ENCODE results near the gene PLA2G2E.

Gene PLA2G2E

DNA sequence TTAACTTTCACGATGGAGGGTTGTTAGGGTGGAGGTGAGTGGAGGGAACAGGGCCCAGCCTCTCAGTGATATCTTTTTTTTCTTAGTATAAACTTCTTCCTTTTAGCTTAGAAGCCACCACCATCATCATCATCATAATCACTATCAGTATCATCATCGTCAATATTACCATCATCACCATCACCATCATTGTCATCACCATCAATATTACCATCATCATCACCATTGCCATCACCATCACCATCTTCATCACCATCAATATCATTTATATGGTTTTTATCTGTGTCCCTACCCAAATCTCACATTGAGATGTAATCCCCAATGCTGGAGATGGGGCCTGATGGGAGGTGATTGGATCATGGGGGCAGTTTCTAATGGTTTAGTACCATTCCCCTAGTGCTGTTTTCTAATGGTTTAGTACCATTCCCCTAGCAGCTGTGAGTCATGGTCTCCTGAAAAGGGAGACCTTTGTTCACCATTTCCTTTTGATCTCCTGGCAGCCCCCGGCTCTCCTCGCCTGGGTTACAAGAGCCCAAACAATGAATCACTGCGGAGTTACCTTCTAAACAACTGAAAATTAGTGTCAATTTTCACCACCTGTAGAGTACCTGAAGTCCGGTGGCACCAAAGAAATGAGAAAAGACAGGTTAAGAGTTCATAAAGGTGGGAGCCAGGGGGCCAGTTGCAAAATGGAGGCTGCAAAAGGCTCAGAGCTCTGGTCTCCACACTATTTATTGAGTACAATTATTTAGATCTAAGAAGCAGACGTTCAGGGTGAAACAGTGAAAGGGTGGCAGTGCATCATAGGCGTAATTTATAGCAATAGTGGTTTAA lies 3.1 kb upstream of the PLA2G2E start:
- no peak for FAIRE-seq

DNA sequence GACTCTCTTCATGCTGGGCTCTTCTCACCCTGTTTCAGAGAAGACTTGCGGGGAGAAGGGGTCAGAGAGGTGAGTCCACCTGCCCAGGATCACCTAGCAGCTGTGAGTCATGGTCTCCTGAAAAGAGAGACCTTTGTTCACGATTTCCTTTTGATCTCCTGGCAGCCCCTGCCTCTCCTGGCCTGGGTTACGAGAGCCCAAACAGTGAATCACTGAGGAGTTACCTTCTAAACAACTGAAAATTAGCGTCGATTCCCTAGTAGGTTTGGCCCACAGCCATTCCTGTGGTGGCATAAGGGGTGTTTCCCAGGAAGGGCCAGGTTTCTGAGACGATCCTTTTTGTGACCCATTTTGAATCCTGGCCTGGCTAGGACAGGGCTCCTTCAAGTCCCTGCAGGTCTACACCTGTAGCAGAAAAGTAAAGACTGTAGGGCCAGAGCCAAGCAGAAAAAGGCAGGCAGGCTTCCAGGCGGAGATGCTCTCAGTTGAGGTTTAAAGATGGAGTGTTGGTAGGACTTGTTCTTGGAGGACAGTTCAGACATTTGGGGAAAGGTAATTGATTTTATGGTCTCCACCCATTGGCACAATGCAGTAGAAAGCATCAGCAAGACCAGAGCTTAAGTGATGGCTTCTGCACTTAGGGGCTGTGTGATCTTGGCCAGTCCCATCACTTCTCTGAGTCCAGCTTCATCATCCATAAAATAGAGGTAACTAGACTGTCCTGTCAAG lies 2.1 kb upstream of the PLA2G2E start:
- no peak for FAIRE-seq

DNA sequence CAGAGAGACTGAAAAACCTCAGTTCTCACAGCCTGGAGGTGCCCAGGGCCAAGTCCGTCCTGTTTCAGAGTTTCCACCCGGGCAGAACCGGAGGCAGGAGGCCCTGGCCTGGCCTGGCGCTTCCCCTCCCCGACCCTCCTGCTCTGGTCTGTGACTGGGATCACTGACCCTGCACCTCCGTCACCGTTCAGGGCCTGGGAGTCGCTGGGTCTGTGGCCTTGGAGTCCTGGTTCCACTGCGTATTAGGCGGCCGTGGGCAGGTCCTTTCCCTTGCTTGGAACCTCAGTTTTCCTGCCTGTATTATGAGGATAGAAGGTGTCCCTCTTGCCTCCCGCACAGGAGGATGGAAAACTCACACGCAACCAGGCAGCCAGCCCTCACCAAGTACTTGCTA lies 533 bp upstream of the PLA2G2E start:
- FAIRE-seq, result no peak

DNA sequence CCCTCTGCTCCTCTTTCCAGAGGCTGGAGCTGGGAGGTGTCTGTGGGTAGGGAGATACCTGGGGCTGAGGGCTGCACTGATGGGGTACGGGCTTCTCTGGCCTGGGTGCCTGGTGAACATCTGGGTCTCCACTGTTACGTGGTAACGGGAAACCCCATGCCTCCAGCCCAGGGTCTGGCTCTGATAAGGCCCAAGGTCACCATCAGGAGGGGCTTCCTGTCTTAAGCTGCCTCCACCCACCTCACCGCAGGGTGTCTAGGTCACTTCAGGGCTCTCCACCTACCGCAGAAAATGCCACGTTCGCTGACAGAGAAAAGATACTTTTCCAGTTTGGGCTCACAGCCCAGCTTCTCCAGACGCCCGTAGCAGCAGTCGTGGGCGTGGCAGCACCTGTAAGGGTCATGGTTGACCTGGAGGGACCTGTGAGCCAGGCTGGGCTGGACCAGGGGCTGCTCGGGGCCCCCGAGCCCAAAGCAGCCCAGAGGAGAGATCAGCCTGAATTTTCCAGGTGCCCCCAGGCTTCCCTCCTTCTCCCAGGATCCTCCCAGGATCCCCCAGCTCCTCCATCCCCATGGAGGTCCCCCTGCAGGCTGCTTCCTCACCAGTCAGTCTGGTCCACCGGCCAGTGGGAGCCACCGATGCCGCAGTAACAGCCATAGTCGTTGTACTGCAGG lies 1.3 kb downstream of the PLA2G2E start:
- FAIRE-seq, result no peak

DNA sequence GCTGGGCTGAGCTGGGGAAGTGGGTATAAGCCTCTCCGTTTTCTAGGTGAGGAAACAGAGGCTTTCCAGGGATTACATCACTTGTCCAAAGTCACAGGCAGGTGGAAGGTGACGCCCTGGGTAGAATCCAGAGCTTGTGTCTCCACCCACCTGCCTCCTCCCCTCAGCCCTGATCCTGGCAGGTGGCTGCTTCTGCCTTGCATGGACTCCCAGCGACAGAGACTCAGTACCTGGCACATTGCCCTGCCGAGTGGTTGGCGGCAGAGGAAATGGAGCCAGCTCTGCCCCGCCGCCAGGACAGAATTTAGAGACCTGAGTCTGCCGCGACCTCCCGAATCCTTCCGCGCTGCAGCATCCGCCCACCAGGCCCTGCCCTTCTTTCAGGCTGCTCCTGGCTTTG lies 2.1 kb downstream of the PLA2G2E start:
- FAIRE-seq, result no peak

DNA sequence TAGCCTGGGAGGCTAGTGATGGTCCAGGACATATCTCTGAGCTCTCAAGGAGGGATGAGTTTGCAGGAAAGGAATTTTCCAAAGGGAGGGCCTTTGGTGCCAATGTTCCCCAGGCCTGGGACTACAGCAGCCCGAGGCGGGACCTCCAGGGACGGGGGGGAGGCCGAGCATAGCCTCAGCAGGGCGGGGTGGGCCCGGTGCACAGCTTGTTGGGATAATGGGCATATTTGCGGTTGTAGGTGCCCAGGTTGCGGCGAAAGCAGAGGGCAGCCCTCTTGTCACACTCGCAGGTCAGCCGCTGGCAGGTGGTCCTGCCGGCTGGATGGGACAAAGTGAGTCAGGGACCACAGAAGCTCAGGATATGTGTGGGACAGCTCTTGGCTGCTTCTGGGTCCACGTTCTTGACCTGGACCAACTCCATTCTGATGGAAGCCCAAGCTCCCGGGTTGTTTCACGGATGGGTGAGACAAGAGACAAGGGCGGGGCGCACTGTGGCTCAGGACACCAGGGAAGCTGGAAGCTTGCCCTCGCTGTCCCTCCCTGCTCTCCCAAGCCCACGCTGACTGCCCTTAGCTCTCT lies 3.2 kb downstream of the PLA2G2E start:
- no peak for FAIRE-seq

DNA sequence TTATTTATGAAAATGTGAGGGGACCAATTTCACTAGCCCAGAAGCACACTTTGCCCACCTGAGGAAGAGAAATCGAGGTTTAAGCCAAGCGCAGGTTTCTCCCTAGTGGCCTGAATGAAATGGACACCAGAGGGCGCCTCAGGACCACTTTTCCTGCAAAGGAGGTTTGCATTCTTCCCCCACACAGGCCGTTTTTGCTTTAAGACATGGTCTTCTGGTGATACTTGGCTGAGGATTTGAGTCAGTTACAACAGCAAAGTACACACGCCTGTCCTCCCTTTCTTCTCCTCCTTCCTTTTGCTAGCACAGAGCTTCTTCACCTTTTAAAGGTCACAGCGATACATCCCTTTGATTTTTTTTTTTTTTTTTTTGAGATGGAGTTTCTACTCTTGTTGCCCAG lies 5.4 kb downstream of the PLA2G2E start:
- no peak for FAIRE-seq

DNA sequence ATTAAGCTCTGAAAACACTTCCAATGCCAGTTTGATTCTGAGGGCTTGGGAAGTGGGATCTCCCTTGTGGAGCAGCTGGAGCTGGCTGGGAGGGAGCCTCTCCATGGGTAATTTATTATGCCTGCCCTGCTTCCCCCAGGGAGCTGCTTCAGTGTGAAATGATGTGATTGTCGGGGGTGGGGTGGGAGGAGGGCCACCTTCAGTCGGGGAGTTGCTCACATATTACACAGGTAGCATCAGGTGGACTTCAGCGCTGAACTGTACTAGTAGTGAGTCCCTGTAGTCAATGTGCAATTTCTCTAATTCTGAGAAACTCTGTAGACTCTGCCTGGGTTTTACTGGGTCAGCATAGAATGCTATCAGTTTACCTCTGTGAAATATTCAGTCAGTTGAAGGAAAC lies 12.8 kb downstream of the PLA2G2E start:
- FAIRE-seq, result no peak

DNA sequence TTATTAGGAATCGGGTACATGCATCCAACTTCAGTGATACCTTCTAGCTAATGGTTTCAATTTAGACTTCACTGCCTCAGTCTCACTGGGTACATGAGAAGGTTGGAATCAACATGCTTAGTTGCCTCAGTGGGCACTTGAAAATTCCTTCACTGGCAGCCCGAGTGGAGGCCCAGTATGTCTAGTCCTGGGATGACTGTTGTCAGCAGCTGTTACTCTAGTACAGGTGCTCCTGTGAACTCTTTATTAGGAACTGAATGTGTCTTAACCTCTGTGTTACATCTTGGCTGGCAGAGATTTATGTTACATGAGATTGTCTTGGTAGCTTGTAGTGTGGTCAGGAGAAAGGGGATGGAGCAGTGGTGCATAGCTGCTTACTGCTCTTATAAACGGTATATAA lies 13.4 kb downstream of the PLA2G2E start:
- FAIRE-seq, result no peak

DNA sequence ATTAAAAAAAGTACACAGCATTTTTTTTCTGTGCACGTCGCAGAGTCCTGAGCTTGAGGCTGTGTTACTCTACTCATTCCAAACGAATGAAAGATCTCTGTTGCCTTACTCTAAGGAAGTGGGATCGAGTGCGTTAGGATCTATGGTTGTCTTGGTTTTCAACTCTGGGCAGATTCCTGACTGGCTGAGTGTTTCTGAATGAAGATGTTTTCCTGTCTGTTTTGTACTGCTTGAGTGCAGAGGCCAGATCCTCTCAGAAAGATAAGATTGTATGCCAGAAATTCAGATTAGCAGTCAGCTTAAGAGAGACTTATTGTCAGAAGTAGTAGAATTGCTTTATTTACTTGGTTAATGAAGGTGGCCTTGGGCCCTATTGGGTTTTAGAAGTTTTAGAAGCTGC lies 14.0 kb downstream of the PLA2G2E start:
- no peak for FAIRE-seq

DNA sequence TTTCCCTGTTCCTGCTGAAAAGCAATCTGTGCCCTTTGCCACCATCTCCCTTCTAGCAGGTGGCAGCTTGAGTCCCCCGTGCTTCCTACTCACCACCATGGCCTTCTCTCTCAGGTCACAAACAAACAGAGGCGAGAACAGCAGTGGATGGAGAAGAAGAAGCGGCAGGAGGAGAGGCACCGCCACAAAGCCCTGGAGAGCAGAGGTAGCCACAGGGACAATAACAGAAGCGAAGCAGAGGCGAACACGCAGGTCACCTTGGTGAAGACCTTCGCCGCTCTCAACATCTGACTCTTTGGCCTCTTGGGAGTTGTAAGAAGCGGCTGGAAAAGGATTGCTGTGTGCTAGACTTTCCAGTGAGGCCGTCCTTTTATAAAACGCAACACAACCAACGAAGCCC lies 16.0 kb downstream of the PLA2G2E start:
- FAIRE-seq, result no peak

DNA sequence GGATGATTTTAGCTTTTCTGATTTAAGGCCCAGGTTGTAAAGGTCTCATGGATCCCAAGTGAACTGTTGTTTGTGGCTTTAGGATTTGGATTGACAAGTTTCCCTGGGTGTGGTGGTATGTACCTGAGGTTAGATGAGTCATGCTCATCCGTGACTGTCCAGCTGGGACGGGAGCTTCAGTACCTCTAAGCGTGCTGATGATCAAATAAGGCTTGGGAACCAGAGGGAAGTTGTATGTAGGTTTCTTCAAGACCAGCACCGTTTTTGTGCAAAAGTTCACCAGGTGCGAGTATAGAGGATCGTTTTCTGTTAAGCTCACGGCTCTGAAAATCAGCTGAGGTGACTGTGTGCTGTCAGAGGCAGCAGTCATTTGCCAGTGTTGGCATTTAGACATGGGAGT lies 19.8 kb downstream of the PLA2G2E start:
- FAIRE-seq, result no peak

DNA sequence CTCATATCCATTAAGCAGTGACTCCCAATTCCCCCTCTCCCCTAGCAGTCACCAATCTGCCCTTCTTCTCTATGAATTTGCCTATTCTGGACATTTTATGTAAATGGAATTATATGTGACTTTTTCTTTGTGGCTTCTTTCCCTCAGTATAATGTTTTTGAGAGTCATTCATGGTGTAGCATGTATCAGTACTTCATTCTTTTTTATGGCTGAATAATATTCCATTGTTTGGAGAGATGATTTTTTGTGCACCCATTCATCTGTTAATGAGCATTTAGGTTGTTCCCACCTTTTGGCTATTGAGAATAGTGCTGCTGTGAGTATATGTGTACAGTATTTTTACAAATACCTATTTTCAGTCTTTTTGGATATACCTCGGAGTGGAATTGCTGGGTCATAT lies 21.8 kb downstream of the PLA2G2E start:
- no peak for FAIRE-seq

DNA sequence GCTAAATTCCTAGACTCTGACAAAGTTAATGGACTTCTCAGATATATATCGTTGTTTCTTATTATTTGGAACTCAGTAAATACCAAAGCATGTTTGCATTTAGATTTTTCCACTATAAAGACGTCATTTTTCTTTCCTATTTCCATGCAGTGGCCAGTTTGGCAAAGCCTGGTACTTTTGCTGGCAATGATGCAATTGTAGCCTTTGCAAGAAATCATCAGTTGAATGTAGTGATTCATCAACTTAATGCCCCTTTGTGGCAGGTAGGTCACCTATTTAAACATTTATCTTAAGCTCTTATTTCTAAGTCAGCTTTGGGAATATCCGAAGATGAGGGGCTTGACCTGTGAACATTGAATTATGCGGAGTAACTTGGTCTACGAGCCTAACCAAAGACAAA lies 29.2 kb downstream of the PLA2G2E start:
- FAIRE-seq, result no peak

DNA sequence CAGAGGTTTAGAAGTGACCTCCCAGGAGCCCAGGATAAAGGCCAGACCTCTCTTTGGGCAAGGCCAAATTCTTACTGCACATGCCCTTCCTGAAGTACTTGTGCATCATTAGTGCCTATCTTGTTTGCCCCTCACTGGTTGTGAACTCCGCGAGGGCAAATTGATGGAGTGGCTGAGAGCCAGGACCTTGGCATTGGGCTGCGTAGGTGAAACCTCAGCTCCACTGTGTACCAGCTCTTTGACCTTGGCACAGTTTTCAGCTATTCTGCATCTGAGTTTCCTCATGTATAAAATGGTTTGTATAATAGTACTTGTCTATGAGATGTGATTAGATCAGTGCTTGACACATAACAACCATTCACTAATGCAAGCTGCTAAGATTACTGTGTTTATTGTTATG lies 29.7 kb downstream of the PLA2G2E start:
- no peak for FAIRE-seq

DNA sequence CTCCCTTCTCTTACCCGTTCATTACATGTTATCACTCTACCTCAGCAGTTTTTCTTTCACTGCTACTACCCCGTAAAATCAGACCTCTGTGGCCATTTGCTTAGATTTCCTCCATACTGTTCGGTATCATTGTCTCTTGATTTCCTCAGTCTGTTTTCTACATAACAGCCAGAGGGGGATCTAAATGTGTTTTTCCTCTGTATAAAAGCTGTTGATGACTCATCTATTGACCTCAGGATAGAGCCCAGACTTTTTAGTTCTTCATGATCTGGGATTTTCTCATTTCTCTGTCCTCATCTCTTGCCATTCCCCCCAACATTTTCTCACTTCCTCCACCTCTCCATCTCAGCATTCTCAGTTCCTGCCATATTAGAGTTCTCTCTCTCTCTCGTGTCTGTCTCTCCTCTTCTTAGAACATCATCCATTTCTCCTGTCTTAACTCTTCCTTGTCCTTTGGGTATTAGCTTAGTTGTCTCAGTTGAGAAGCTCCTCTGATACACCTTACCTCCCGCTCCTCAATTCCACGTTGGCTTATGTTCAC lies 30.7 kb downstream of the PLA2G2E start:
- no peak for FAIRE-seq

DNA sequence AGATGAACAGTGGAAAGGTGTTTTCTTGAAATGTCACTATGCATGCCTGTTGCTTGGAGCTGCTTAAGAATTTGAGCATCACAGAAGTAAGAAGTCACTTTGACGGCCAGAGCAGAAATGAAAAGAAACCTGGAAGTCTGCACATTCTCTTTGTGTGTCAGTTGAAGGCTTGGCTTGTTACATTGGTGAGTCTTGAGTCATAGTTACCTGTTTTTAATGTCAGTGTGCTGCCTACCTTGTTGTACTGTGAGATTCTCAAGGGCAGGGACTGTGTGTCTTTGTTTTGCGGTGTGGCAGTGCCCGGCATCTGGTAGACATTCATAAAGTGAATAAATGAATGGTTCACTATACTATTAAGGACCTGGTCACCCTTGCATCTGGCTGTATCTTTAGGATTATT lies 31.3 kb downstream of the PLA2G2E start:
- no peak for FAIRE-seq

DNA sequence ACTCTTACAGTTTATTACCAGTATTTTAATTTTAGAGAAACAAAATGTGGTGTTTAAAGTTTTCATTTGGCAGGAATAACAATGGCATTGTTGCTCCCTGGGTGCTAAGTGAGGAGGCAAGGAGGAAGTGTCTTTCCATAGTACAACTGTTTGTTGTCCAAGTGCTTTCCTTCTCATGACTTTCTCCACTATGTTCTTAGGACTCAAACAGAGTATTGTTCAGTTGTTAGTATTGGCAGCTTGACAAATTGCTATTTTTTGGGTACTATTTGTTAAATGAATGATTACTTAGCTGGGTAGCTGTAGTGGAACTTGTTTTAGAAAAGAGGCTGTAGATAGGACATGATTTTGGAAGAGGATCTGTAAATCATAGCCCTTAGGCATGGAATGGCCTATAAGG lies 33.8 kb downstream of the PLA2G2E start:
- no peak for FAIRE-seq

DNA sequence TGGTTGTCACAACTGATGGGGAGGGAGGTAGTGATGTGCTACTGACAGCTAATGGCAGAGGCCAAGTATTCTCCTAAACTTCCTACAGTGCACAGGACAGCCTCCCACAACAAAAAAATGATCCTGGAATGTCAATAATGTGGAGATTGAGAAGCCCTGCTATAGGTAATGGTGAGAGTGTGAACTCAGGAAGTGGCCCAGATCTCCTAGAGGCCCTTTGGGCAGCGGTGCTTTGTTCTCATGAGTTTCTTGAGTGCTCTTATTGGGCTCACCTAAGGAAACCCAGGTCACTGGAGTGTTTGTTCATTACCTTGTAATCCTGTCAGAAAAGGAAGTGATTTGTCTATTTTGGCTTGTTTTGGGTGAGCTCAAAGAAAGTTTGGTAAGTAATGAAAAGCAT lies 35.3 kb downstream of the PLA2G2E start:
- no peak for FAIRE-seq

DNA sequence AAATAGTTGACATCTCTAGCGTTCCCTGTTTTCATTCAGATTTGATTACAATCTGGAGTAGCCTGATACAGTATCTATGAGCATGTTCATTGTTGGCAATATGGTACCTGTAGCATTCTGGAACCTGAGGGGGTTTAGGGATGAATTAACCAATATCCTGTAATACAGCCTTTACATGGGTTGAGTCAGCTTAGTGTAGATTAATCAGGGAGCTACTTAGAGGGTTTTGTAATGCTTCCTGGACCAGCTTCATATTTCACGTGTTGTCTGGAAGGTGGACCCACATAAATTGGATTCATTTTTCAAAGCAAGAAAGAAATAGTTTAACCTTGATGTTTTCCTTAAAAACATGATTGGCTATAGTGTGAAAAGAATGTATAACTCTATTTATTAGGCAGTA lies 37.6 kb downstream of the PLA2G2E start:
- FAIRE-seq, result no peak

DNA sequence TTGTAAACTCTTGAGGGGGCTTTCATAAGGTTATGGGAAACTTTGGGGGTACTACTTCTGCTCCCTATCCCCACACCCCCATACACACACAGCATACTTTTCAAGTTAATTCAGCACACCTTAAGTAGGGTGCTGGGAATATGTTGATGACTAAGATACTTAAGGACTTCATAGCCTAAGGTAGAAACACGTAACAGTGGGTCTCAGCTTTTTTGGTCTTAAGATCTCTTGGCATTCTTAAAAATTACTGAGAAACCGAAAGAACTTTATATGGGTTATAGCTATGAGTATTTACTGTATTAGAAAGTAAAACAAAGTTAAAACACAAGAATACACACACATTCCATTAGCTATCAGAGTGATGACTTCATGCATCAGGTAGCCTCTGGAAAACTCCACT lies 39.1 kb downstream of the PLA2G2E start:
- FAIRE-seq, result no peak

DNA sequence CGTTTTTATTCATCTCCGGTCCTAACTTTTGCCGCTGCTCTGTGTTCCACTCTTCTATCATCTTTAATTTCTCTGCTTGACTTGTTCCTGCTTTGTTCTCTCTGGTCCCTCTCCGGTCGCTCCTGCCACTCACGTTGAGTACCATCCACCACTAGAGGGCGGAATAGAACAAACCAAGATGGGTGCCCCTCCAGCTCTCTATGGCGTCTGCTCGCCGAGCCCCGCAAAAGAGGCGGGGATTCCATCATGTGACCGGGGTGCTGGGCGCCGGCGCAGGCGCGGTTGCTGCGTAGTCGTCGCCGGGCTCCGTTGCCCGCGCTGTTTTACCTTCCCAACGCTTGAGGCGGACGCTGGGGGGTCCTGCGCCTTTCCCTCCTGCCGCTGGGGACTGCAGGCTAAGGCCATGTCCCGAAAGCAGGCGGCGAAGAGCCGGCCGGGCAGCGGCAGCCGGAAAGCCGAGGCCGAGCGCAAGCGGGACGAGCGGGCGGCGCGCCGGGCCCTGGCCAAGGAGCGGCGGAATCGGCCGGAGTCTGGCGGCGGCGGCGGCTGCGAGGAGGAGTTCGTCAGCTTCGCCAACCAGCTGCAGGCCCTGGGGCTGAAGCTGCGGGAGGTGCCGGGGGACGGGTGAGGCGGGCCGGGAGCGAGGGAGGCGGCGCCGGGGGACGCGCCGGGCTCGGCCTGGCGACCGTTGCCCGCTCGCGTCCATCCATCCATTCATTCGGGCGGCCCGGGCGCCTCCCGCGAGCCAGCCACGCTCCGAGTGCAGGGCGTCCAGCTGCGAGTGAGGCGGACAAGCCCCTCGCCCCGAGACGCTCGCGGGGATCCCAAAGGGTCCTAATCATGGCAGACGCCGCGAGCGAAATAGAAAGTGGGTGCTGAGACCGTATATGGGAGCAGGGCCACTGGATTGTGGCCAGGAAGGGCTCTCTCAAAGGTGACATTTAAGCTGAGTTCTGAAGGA lies 41.0 kb downstream of the PLA2G2E start, which contains the start of gene OTUD3:
Gene OTUD3, plus strand, starts transcription at position 285 of the 961 bp plus-strand sequence. Its CDS starts 119 bp downstream, at position 404.
- no peak for FAIRE-seq

Data from colon (tissue), 2 donors.